ENCODE data around the gene AMBRA1.
"Not testable (repeated sequence)": the region's sequence is repeated elsewhere in the genome, so short reads cannot be mapped to it uniquely, and the experiment has no call there.

Gene AMBRA1

DNA sequence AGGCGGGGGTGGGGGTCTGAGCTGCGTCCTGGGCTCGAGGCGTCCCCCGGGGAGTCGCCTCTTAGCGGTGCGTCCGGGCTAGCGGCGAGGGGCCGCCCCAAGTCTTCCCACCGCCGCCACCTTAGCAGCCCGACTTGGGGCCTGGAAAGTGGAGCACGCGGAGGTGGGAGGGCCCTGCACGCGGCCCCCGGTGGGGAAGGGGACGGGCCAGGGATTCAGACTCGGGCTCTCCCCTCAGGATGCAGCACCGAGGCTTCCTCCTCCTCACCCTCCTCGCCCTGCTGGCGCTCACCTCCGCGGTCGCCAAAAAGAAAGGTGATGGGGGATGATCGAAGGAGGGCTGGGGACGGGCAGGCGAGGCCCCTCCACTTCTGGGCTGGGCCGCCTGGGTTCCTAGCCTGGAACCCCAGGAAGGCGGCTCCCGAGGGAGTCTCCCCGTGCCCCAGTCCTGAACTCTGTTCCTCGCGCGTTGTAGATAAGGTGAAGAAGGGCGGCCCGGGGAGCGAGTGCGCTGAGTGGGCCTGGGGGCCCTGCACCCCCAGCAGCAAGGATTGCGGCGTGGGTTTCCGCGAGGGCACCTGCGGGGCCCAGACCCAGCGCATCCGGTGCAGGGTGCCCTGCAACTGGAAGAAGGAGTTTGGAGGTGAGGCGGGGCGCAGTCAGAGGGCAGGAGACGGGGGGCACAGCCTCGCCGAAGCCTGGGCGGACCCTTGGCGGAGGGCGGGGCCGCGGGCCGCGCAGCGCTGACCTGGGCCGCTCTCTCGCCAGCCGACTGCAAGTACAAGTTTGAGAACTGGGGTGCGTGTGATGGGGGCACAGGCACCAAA, 211.8 kb downstream of the AMBRA1 start:
- TF ChIP-seq, protein P1, sequence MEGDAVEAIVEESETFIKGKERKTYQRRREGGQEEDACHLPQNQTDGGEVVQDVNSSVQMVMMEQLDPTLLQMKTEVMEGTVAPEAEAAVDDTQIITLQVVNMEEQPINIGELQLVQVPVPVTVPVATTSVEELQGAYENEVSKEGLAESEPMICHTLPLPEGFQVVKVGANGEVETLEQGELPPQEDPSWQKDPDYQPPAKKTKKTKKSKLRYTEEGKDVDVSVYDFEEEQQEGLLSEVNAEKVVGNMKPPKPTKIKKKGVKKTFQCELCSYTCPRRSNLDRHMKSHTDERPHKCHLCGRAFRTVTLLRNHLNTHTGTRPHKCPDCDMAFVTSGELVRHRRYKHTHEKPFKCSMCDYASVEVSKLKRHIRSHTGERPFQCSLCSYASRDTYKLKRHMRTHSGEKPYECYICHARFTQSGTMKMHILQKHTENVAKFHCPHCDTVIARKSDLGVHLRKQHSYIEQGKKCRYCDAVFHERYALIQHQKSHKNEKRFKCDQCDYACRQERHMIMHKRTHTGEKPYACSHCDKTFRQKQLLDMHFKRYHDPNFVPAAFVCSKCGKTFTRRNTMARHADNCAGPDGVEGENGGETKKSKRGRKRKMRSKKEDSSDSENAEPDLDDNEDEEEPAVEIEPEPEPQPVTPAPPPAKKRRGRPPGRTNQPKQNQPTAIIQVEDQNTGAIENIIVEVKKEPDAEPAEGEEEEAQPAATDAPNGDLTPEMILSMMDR (IDR thresholded peaks at IDR 0.05): no peak
- Mint-ChIP-seq H3K27me3 (ENCODE audit: low read depth, poor library complexity) (peaks cover 21% of the 10 kb centered on the region), H3K36me3 (ENCODE audit: low read depth) (peaks cover 26% of the 10 kb centered on the region), H3K9me3 (no peaks in the 10 kb centered on the region), H3K4me1 (peaks cover 56% of the 10 kb centered on the region), H3K4me3 (peak overlapping the region; percentile 88), H3K27ac (no peak overlapping the region)
- DNase-seq: peak; percentile 46

DNA sequence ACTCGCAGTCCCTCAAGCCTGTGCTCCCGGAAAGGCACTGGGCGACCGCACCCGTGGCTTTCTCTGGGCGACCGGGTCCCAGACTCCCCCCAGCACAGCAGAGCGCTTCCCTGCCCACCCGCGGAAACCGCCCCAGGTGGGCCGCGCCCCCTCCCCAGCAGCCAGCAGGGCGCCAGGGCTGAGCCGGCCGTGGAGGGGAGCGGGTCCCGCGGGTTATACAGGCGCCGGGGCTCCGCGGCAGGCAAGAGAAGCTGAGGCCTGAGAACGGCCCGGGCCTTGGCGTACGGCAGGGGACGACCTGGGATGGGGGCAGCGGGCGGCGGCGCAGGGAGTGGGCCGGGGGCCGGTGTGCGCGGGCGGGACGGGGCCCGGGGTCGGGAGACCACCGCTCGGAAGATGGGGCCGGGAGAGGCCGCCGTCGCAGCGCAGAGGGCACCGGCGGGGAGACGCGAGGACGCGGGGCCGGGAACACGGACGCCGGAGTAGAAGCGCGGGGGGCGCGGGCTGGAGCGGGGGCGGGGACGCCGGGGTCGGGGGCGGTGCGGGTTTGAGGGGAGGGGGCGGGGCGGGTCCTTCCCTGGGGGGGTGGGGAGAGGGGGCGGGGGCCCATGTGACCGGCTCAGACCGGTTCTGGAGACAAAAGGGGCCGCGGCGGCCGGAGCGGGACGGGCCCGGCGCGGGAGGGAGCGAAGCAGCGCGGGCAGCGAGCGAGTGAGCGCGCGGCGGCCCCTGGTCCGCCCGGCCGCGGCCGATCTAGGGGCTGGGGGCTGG, 212.6 kb downstream of the AMBRA1 start, which contains the start of gene MDK:
TSS of gene MDK (plus strand) at position 622 of the 771 bp plus-strand sequence. CDS start 389 bp downstream, outside the sequence.
- TF ChIP-seq, protein P1 (IDR thresholded peaks at IDR 0.05): no peak
- Mint-ChIP-seq H3K36me3 (ENCODE audit: low read depth) (peaks cover 26% of the 10 kb centered on the region), H3K27me3 (ENCODE audit: low read depth, poor library complexity) (peaks cover 13% of the 10 kb centered on the region), H3K9me3 (no peaks in the 10 kb centered on the region), H3K4me3 (peak within 1 kb of the TSS; percentile 88), H3K27ac (peak within 1 kb of the TSS; percentile 87), H3K4me1 (peaks cover 48% of the 10 kb centered on the region)
- DNase-seq: peak; percentile 76

DNA sequence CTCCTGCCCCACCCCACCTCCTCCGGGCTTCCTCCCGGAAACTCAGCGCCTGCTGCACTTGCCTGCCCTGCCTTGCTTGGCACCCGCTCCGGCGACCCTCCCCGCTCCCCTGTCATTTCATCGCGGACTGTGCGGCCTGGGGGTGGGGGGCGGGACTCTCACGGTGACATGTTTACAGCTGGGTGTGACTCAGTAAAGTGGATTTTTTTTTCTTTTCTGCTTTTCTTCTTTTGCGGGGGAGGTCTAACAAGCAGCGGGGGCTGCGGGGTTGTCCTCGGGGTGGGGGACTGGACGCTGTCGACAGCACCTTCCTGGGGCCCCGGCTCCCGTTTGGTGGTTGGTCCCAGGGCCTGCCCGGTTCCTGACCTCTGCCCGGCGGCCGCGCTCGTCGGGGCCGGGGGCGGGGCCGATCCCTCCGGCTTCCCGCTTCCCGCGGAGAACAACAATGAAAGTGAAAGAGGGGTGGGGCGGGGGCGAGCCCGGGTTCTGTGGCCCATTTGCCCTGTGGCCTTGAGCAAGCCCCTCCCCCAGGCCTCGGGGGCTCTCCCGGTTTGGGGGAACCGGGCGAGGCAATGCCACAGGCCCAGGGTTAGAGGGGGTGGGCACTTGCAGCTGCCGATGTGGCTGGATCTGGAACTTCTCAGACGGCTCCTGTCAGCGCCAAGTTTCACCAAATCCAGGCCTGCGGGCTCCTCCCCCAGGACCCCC, 213.3 kb downstream of the AMBRA1 start:
- peaks cover 44% of the 10 kb centered on the region for H3K4me1 Mint-ChIP-seq
- H3K27me3 Mint-ChIP-seq (ENCODE audit: low read depth, poor library complexity): peaks cover 6% of the 10 kb centered on the region
- peak overlapping the region; percentile 88 for H3K4me3 Mint-ChIP-seq
- peak; percentile 80 for DNase-seq
- peak overlapping the region; percentile 87 for H3K27ac Mint-ChIP-seq
- peaks cover 20% of the 10 kb centered on the region for H3K36me3 Mint-ChIP-seq (ENCODE audit: low read depth)
- no peaks in the 10 kb centered on the region for H3K9me3 Mint-ChIP-seq
- TF ChIP-seq, protein P1 (IDR thresholded peaks at IDR 0.05): no peak

DNA sequence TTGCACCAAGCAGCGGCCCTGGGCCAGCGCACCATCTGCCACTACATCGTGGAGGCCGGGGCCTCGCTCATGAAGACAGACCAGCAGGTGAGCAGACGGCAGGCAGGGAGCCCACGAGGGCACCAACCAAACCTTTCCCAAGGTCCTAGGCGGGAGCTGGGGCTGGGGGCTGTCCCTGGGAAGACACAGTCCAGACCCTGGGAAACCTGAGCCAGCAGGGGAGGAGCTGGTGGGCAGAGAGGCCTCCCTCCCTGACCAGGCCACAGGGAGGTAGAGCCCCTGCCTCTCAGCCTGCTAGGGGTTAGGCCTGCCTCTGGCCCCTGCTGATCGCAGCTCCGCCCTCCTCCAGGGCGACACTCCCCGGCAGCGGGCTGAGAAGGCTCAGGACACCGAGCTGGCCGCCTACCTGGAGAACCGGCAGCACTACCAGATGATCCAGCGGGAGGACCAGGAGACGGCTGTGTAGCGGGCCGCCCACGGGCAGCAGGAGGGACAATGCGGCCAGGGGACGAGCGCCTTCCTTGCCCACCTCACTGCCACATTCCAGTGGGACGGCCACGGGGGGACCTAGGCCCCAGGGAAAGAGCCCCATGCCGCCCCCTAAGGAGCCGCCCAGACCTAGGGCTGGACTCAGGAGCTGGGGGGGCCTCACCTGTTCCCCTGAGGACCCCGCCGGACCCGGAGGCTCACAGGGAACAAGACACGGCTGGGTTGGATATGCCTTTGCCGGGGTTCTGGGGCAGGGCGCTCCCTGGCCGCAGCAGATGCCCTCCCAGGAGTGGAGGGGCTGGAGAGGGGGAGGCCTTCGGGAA, 214.1 kb downstream of the AMBRA1 start:
- Mint-ChIP-seq H3K27ac (peak overlapping the region; percentile 99), H3K4me3 (peak overlapping the region; percentile 85), H3K36me3 (ENCODE audit: low read depth) (peaks cover 16% of the 10 kb centered on the region), H3K4me1 (peaks cover 40% of the 10 kb centered on the region)
- DNase-seq: peak; percentile 88
- not testable (repeated sequence) for H3K27me3 Mint-ChIP-seq (ENCODE audit: low read depth, poor library complexity); H3K9me3 Mint-ChIP-seq

DNA sequence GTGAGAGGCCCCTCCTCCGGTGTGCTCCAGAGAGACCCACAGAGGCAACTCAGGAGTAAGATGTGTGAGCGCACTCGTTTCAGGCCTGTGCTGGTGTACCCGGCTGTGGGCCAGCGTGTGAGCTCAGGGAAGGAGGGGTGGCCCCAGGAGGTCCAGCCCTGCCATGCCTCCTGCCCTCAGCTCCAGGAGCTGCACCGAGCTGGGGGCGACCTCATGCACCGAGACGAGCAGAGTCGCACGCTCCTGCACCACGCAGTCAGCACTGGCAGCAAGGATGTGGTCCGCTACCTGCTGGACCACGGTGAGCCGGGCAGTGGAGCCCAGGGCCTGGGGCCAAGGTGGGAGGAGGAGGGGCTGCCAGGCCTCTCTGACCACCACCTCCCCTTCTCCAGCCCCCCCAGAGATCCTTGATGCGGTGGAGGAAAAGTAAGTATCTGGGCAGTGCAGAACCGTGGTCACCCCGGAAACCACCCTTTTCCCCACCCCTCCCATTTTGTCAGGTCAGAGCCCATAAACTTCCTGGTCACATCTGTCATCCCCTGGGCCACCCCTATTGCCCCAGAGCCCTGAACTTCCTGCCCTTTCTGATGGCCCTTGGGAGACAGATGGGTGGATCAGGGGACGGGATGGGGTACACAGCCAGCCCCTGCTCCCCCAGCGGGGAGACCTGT, 214.9 kb downstream of the AMBRA1 start:
- H3K27ac Mint-ChIP-seq: peak overlapping the region; percentile 98
- peak overlapping the region; percentile 85 for H3K4me3 Mint-ChIP-seq
- peak; percentile 32 for DNase-seq
- H3K27me3 Mint-ChIP-seq (ENCODE audit: low read depth, poor library complexity): no peaks in the 10 kb centered on the region
- TF ChIP-seq, protein P1 (IDR thresholded peaks at IDR 0.05): no peak
- H3K36me3 Mint-ChIP-seq (ENCODE audit: low read depth): peaks cover 13% of the 10 kb centered on the region
- H3K9me3 Mint-ChIP-seq: no peaks in the 10 kb centered on the region
- H3K4me1 Mint-ChIP-seq: peaks cover 35% of the 10 kb centered on the region

Measured in nephron progenitor cell (in vitro differentiated cells).